Esophagus (tissue), 2 donors: ENCODE data around the gene CCDC187. TPM values are rescaled to one million over a fixed set of nuclear protein-coding genes. Genes with fewer than 3 reads are reported as not detected.

Source experiments
- H3K27ac ChIP-seq, 2 donors: one replicate each; pipeline ENCODE4 v1.5.1; 2013; ENCODE audit warnings: low read depth in 2 of 2, mild to moderate bottlenecking in 2 of 2, inconsistent platforms in 1 of 2, low read length in 1 of 2, moderate library complexity in 1 of 2
- H3K27me3 ChIP-seq, 2 donors: one replicate each; pipeline ENCODE4 v1.6.1; 2013; ENCODE audit warnings: low read length in 2 of 2, control low read depth in 1 of 2, mild to moderate bottlenecking in 1 of 2; ENCODE audit not compliant: insufficient read depth in 2 of 2, control insufficient read depth in 1 of 2
- H3K36me3 ChIP-seq, 2 donors: one replicate each; pipeline ENCODE4 v1.6.1; 2013; ENCODE audit warnings: low read length in 1 of 2; ENCODE audit not compliant: control insufficient read depth in 2 of 2, insufficient read depth in 2 of 2
- H3K4me1 ChIP-seq, 2 donors: one replicate each; pipeline ENCODE4 v1.6.1; 2013; ENCODE audit warnings: low read length in 1 of 2; ENCODE audit not compliant: control insufficient read depth in 2 of 2, insufficient read depth in 2 of 2
- H3K4me3 ChIP-seq, 2 donors: one replicate each; pipeline ENCODE4 v1.5.1; 2013; ENCODE audit warnings: low read length in 2 of 2, mild to moderate bottlenecking in 2 of 2, low read depth in 1 of 2, moderate library complexity in 1 of 2
- H3K9me3 ChIP-seq, 2 donors: one replicate each; pipeline ENCODE4 v1.6.1; 2013; ENCODE audit warnings: mild to moderate bottlenecking in 2 of 2, low read depth in 1 of 2, low read length in 1 of 2, moderate library complexity in 1 of 2; ENCODE audit not compliant: control insufficient read depth in 2 of 2, insufficient read depth in 1 of 2
- WGBS, 2 donors: extraction: QIAGEN DNeasy Blood & Tissue Kit; methylation state at CpG; one replicate each; pipeline ENCODE4 v1.1.7; 2013; 5-methylcytosine and 5-hydroxymethylcytosine counted together
- polyA plus RNA-seq, 2 donors: library from polyadenylated mRNA; stranded (reverse); fragments of 200-250 nt; gene quantifications; one replicate each; pipeline ENCODE4 v1.2.3, GENCODE V29; 2013
- donor health status: healthy with polysubstance abuse.
- donor health status: Bipolar disorder and iron deficiency.

Gene CCDC187
- polyA plus RNA-seq, 2 donors: not detected

DNA sequence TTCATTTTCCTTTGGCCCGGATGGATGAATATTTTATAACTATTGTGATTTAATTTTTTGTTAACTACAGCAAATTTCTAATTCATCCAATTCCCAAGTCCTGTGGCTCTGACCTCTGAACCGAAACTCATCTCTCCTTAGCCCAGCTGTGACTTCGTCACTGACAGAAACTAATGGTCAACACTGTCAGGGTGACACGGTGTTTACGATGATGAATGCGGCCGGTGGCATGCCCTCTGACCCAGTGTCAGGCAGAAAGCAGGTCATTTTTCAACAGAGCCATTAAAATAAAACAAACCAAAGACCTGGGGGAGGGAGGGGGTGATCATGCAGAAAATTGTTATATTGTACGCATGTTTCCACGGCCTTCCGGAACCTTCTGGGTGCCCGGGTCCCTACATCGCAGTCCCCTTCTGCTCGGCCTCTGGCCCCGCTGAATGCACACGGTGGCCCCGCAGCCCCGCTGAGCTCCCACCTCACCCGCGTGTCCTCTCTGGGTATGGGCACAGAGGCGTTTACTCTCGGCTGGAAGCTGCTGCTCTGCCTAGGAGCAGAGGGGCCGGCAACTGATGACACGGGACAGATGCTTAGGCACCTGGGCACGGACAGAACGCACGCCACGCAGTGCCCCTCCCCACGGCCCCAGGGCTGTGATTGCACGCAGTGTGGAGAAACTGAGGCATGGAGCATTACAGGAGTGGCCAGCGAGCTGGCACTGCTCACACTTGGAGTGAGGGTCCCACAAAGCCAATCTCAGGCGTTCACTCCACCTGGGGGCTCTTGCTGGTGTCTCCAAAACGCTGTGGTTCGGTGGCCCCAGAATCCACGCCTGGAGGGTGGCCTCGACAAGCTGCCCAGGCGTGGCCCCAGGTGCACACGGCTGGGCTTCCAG, 8.1 kb downstream of the CCDC187 start:
- peaks cover 0 to 18% of the 10 kb centered on the region in 2 donors for H3K4me1 ChIP-seq
- 57 to 62% methylated on average over 37 of the region's 37 CpGs for WGBS, 2 donors
- peaks cover 0 to 6% of the 10 kb centered on the region in 2 donors for H3K9me3 ChIP-seq
- H3K27me3 ChIP-seq: peaks cover 0 to 8% of the 10 kb centered on the region in 2 donors
- no peak overlapping the region for H3K4me3 ChIP-seq
- no peak overlapping the region for H3K27ac ChIP-seq
- H3K36me3 ChIP-seq: no peaks in the 10 kb centered on the region

DNA sequence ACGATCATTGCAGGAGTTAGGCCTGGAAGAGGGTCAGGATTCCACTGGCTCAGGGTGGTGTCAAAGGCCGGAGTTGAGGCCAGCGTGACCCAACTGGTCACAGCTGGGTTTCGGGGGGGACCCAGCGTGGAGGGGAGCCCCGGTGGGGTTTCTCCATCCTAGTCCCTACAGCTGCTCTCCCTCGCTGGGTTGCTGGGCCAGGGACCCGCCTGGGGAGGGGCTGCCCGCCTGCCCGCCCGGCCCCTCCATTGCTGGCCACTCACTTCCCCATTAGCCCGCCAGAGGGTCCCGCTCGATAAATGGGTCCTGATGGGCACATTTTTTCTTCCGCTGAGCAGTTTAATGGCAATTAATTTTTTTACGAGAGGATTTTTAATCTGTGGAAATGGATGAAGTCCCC, 8.8 kb downstream of the CCDC187 start:
- Histone ChIP-seq H3K27me3 (peaks cover 0 to 8% of the 10 kb centered on the region in 2 donors), H3K27ac (no peak overlapping the region), H3K4me3 (no peak overlapping the region), H3K36me3 (no peaks in the 10 kb centered on the region), H3K9me3 (peaks cover 0 to 6% of the 10 kb centered on the region in 2 donors), H3K4me1 (peaks cover 0 to 18% of the 10 kb centered on the region in 2 donors)
- WGBS, 2 donors: 89 to 91% methylated on average over 15 to 16 of the region's 16 CpGs

GRCh38 chr9:136294437-136294836, 9.5 kb downstream of the CCDC187 start:
- Histone ChIP-seq H3K27ac (no peak overlapping the region), H3K4me1 (peaks cover 0 to 20% of the 10 kb centered on the region in 2 donors), H3K9me3 (peaks cover 0 to 6% of the 10 kb centered on the region in 2 donors), H3K36me3 (no peaks in the 10 kb centered on the region), H3K27me3 (peaks cover 0 to 8% of the 10 kb centered on the region in 2 donors), H3K4me3 (no peak overlapping the region)
- WGBS, 2 donors: 74 to 84% methylated on average over 5 of the region's 5 CpGs

- no peaks in the 10 kb centered on the region for H3K36me3 ChIP-seq
- WGBS, 2 donors: 81 to 82% methylated on average over 14 of the region's 14 CpGs
- peaks cover 0 to 8% of the 10 kb centered on the region in 2 donors for H3K27me3 ChIP-seq
- H3K4me1 ChIP-seq: peaks cover 0 to 21% of the 10 kb centered on the region in 2 donors
- H3K9me3 ChIP-seq: peaks cover 0 to 6% of the 10 kb centered on the region in 2 donors
- H3K27ac ChIP-seq: no peak overlapping the region
- no peak overlapping the region for H3K4me3 ChIP-seq
Observed at GRCh38 chr9:136293476-136294077, 10.3 kb downstream of the CCDC187 start.

- no peak overlapping the region for H3K27ac ChIP-seq
- H3K36me3 ChIP-seq: no peaks in the 10 kb centered on the region
- 44 to 45% methylated on average over 34 of the region's 34 CpGs for WGBS, 2 donors
- no peak overlapping the region for H3K4me3 ChIP-seq
- H3K4me1 ChIP-seq: peaks cover 0 to 21% of the 10 kb centered on the region in 2 donors
- peaks cover 0 to 8% of the 10 kb centered on the region in 2 donors for H3K27me3 ChIP-seq
- peaks cover 0 to 6% of the 10 kb centered on the region in 2 donors for H3K9me3 ChIP-seq
Observed at GRCh38 chr9:136292591-136293448, 11.1 kb downstream of the CCDC187 start.

DNA sequence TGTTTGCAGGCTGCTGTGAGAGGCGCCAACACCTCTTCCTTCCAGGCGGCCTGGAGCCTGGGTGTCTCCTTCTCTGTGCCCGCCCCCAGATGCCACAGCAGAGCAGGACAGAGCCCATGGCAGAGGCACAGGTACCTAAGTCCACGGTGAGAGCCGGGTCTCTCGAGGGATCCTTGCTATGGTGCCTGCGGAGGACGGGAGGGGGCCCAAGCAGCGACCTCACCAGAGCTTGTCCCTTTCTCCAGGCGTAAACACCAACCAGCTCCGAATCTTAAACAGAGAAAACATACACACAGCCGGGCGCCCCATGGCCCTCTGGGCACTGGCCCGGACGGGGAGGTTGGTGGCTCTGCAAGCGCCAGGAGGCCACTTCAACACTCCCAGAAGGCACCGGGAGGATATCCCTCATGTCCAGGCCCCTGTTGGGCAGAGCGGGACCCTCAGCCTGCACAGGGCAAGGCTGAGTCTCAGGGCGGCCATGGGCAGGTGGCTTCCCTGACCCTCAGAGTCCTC, 11.8 kb downstream of the CCDC187 start:
- H3K27me3 ChIP-seq: peaks cover 0 to 8% of the 10 kb centered on the region in 2 donors
- H3K36me3 ChIP-seq: no peaks in the 10 kb centered on the region
- H3K27ac ChIP-seq: no peak overlapping the region
- 69 to 74% methylated on average over 19 of the region's 19 CpGs for WGBS, 2 donors
- peaks cover 0 to 6% of the 10 kb centered on the region in 2 donors for H3K9me3 ChIP-seq
- H3K4me1 ChIP-seq: peaks cover 0 to 17% of the 10 kb centered on the region in 2 donors
- no peak overlapping the region for H3K4me3 ChIP-seq

GRCh38 chr9:136291306-136292025, 12.4 kb downstream of the CCDC187 start:
- 69 to 73% methylated on average over 22 of the region's 22 CpGs for WGBS, 2 donors
- H3K4me1 ChIP-seq: peaks cover 0 to 11% of the 10 kb centered on the region in 2 donors
- peaks cover 0 to 8% of the 10 kb centered on the region in 2 donors for H3K27me3 ChIP-seq
- no peaks in the 10 kb centered on the region for H3K36me3 ChIP-seq
- H3K9me3 ChIP-seq: peaks cover 0 to 9% of the 10 kb centered on the region in 2 donors
- no peak overlapping the region for H3K4me3 ChIP-seq
- H3K27ac ChIP-seq: no peak overlapping the region

DNA sequence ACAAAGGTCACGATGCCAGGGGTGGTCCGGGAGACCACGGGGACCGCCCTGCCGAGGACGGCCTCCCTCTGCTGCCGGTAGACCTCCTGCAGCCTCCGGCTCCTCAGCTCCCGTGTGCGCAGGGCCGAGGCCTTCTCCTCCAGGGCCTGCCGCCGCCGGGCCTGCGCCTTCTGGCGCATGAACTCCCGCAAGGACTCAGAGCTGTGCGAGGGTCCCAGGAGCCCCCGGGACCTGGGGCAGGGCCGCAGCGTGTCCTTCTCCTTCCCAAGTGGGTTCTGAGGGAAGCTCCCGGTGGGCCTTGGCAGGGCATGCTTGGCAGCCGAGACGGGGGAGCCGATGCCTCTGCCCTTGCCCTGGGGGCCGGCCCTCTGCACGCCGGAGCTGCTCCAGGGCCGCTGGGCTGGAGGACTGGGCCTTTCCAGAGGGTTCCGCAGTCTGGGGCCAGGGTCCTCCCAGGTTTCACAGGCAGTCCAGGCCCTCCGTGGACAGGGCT, 13.3 kb downstream of the CCDC187 start:
- Histone ChIP-seq H3K27ac (no peak overlapping the region), H3K4me1 (peaks cover 0 to 7% of the 10 kb centered on the region in 2 donors), H3K9me3 (peaks cover 0 to 9% of the 10 kb centered on the region in 2 donors), H3K36me3 (no peaks in the 10 kb centered on the region), H3K4me3 (no peak overlapping the region), H3K27me3 (peaks cover 0 to 8% of the 10 kb centered on the region in 2 donors)
- WGBS, 2 donors: 90 to 94% methylated on average over 31 of the region's 31 CpGs
